IMR-90 (cell line): ENCODE data around the gene SEBOX. TPM values are rescaled to one million over a fixed set of nuclear protein-coding genes. Genes with fewer than 3 reads are reported as not detected.
A peak's percentile ranks its signal among the peaks of the same experiment; 100 is the strongest.

ENCODE experiments used
- ATAC-seq: fragments of 200-7000 bp; cut with Tn5 transposase; 2 replicates; pipeline ENCODE4 v1.9.1; 2020; ENCODE audit warnings: low read depth, mild to moderate bottlenecking, moderate library complexity
- BruUV-seq: library from RNA; stranded (reverse); fragments of 400-500 nt; replicated peaks from 2 replicates; lab custom pipeline; 2021; lab: Mats Ljungman, UMichigan
- CTCF ChIA-PET: fragments of 300-600 bp; formaldehyde crosslinking; extraction: SDS; loops from one replicate; lab custom pipeline; 2021; ENCODE audit warnings: antibody characterized with exemption; lab: Yijun Ruan, JAX
- POLR2A ChIA-PET: fragments of 300-600 bp; sonication (Branson Sonifier 250); formaldehyde crosslinking; loops from one replicate; lab custom pipeline; 2022; ENCODE audit warnings: antibody characterized with exemption; ENCODE audit not compliant: unreplicated experiment; lab: Charles Lee
- DNase-seq: peaks from one replicate; pipeline ENCODE4 v3.0.0; 2013
- H2AFZ ChIP-seq: replicated peaks from 2 replicates; pipeline ENCODE3; 2013; ENCODE audit warnings: low read length, mild to moderate bottlenecking; ENCODE audit not compliant: poor library complexity
- H2AK5ac ChIP-seq: 2 replicates; pipeline ENCODE4 v1.6.1; 2013; ENCODE audit warnings: low read depth, low read length, inconsistent platforms
- H2AK9ac ChIP-seq: replicated peaks from 2 replicates; pipeline ENCODE3; 2013; ENCODE audit warnings: mild to moderate bottlenecking, low read depth, low read length, moderate library complexity; ENCODE audit not compliant: poor library complexity
- H2BK120ac ChIP-seq: 2 replicates; pipeline ENCODE4 v1.6.1; 2013; ENCODE audit warnings: low read depth, low read length, inconsistent platforms
- H2BK15ac ChIP-seq: 3 replicates; pipeline ENCODE4 v1.6.1; 2013; ENCODE audit warnings: low read depth, low read length, inconsistent platforms
- H2BK20ac ChIP-seq: 2 replicates; pipeline ENCODE4 v1.6.1; 2013; ENCODE audit warnings: low read depth, mild to moderate bottlenecking, inconsistent platforms, low read length, moderate library complexity
- H2BK5ac ChIP-seq: 2 replicates; pipeline ENCODE4 v1.6.1; 2013; ENCODE audit warnings: mild to moderate bottlenecking, low read depth, low read length, inconsistent platforms; ENCODE audit not compliant: poor library complexity, severe bottlenecking
- H3K14ac ChIP-seq: replicated peaks from 2 replicates; pipeline ENCODE4 v1.6.1; 2013; ENCODE audit warnings: low read depth, low read length, inconsistent platforms
- H3K18ac ChIP-seq: 2 replicates; pipeline ENCODE4 v1.6.1; 2013; ENCODE audit warnings: low read depth, low read length, control low read depth
- H3K23ac ChIP-seq: 2 replicates; pipeline ENCODE4 v1.6.1; 2013; ENCODE audit warnings: low read depth, low read length, inconsistent platforms
- H3K27ac ChIP-seq: 2 replicates; pipeline ENCODE4 v1.5.1; 2013; ENCODE audit warnings: mild to moderate bottlenecking, control low read depth, low read length; ENCODE audit not compliant: insufficient read depth
- H3K27me3 ChIP-seq: 2 replicates; pipeline ENCODE4 v1.6.1; 2013; ENCODE audit warnings: low read length; ENCODE audit not compliant: control insufficient read depth, insufficient read depth
- H3K36me3 ChIP-seq: 2 replicates; pipeline ENCODE4 v1.6.1; 2013; ENCODE audit warnings: low read length, mixed read lengths; ENCODE audit not compliant: control insufficient read depth, insufficient read depth
- H3K4ac ChIP-seq: 2 replicates; pipeline ENCODE4 v1.6.1; 2013; ENCODE audit warnings: low read depth, low read length, inconsistent platforms
- H3K4me1 ChIP-seq: 2 replicates; pipeline ENCODE4 v1.6.1; 2013; ENCODE audit warnings: low read length, mixed read lengths; ENCODE audit not compliant: control insufficient read depth, insufficient read depth
- H3K4me2 ChIP-seq: 2 replicates; pipeline ENCODE4 v1.6.1; 2013; ENCODE audit warnings: low read depth, mild to moderate bottlenecking, control low read depth, low read length, moderate library complexity
- H3K4me3 ChIP-seq: 2 replicates; pipeline ENCODE4 v1.5.1; 2013; ENCODE audit warnings: low read depth, mild to moderate bottlenecking, control low read depth, low read length, moderate library complexity; ENCODE audit not compliant: insufficient read depth
- H3K56ac ChIP-seq: 2 replicates; pipeline ENCODE4 v1.6.1; 2013; ENCODE audit warnings: low read length, inconsistent platforms; ENCODE audit not compliant: insufficient read depth; ENCODE audit errors: extremely low read depth
- H3K79me1 ChIP-seq, 2 experiments: 2 replicates each; pipeline ENCODE4 v1.6.1; 2013; ENCODE audit warnings: low read length in 2 of 2, inconsistent platforms in 1 of 2, low read depth in 1 of 2
- H3K9ac ChIP-seq: 2 replicates; pipeline ENCODE4 v1.6.1; 2013; ENCODE audit warnings: low read depth, low read length, control low read depth
- H3K9me1 ChIP-seq: 2 replicates; pipeline ENCODE4 v1.6.1; 2013; ENCODE audit warnings: low read length, inconsistent platforms; ENCODE audit not compliant: insufficient read depth
- H3K9me3 ChIP-seq: 2 replicates; pipeline ENCODE4 v1.6.1; 2013; ENCODE audit warnings: low read length; ENCODE audit not compliant: control insufficient read depth, insufficient read depth
- H4K20me1 ChIP-seq: 2 replicates; pipeline ENCODE4 v1.6.1; 2013; ENCODE audit warnings: low read length, inconsistent platforms; ENCODE audit not compliant: insufficient read depth
- H4K5ac ChIP-seq: 2 replicates; pipeline ENCODE4 v1.6.1; 2013; ENCODE audit warnings: mild to moderate bottlenecking, low read depth, low read length, control low read depth
- H4K8ac ChIP-seq, 2 experiments: 2 replicates each; pipeline ENCODE4 v1.6.1; 2013; ENCODE audit warnings: low read depth in 2 of 2, low read length in 2 of 2, control low read depth in 1 of 2, inconsistent platforms in 1 of 2
- H4K91ac ChIP-seq: 2 replicates; pipeline ENCODE4 v1.6.1; 2013; ENCODE audit warnings: low read depth, low read length, inconsistent platforms; ENCODE audit not compliant: insufficient read depth
- CHD1 ChIP-seq: IDR thresholded peaks from 2 replicates; pipeline ENCODE4 v1.6.1; 2012; ENCODE audit warnings: low read depth, low read length, improper control_type of control experiment
- ELK1 ChIP-seq: fragments of 150-350 bp; IDR thresholded peaks from 2 replicates; pipeline ENCODE4 v1.6.1; 2016; ENCODE audit warnings: low read depth, mild to moderate bottlenecking, low read length, moderate library complexity, borderline replicate concordance
- FOS ChIP-seq: fragments of 150-350 bp; IDR thresholded peaks from 2 replicates; pipeline ENCODE4 v1.6.1; 2016; ENCODE audit warnings: low read depth, low read length
- MAZ ChIP-seq: IDR thresholded peaks from 2 replicates; pipeline ENCODE4 v1.6.1; 2012; ENCODE audit warnings: low read depth, mild to moderate bottlenecking, low read length, improper control_type of control experiment, moderate library complexity, borderline replicate concordance
- MXI1 ChIP-seq: IDR thresholded peaks from 2 replicates; pipeline ENCODE4 v1.6.1; 2012; ENCODE audit warnings: low read depth, mild to moderate bottlenecking, low read length, moderate library complexity, borderline replicate concordance
- NFE2L2 ChIP-seq: fragments of 150-350 bp; IDR thresholded peaks from 2 replicates; pipeline ENCODE4 v1.6.1; 2016; ENCODE audit warnings: low read depth, mild to moderate bottlenecking, low read length
- RCOR1 ChIP-seq: IDR thresholded peaks from 2 replicates; pipeline ENCODE4 v1.6.1; 2012; ENCODE audit warnings: mild to moderate bottlenecking, low read length, improper control_type of control experiment; ENCODE audit not compliant: insufficient replicate concordance
- SMC3 ChIP-seq: fragments of 150-350 bp; IDR thresholded peaks from 2 replicates; pipeline ENCODE4 v1.6.1; 2016; ENCODE audit warnings: low read depth, mild to moderate bottlenecking, antibody characterized with exemption, low read length, moderate library complexity
- WGBS, 2 experiments: methylation state at CpG; one replicate each; pipeline versions ENCODE4 v1.1.5 to v1.1.7; 2013; ENCODE audit warnings: missing lambda C conversion rate in 2 of 2; ENCODE audit not compliant: insufficient read length in 1 of 2; ENCODE audit errors: extremely low coverage in 2 of 2; 5-methylcytosine and 5-hydroxymethylcytosine counted together
- dilution Hi-C: fragments of 300-500 bp; cut with HindIII; formaldehyde crosslinking; loops from one replicate; pipeline ENCODE4 v1.14.3; 2018; ENCODE audit warnings: low sequenced_read_pairs; ENCODE audit not compliant: unreplicated experiment
- in situ Hi-C: fragments of 300-500 bp; cut with MboI; formaldehyde crosslinking; loops from 3 replicates; pipeline ENCODE4 v1.14.3; 2019; ENCODE audit warnings: low sequenced_read_pairs, inconsistent platforms, mixed read lengths
- intact Hi-C: fragments of 100-400 bp; cut with micrococcal nuclease; formaldehyde crosslinking; loops from 2 replicates; pipeline ENCODE4 v1.10.0; 2022
- polyA plus RNA-seq, 3 experiments: library from polyadenylated mRNA; depleted of rRNA; stranded (reverse); fragments of >200 nt; gene quantifications; 2 replicates each; pipeline ENCODE4 v1.2.3, GENCODE V29; 2012; ENCODE audit warnings: low replicate concordance in 1 of 3
- total RNA-seq: library from RNA; depleted of rRNA; stranded (reverse); fragments of >200 nt; gene quantifications from 2 replicates; pipeline ENCODE4 v1.2.3, GENCODE V29; 2012

The SEBOX gene
- total and polyA plus RNA-seq, 2 of the 4 experiments (the other 2 are of a cell fraction) = not detected

DNA sequence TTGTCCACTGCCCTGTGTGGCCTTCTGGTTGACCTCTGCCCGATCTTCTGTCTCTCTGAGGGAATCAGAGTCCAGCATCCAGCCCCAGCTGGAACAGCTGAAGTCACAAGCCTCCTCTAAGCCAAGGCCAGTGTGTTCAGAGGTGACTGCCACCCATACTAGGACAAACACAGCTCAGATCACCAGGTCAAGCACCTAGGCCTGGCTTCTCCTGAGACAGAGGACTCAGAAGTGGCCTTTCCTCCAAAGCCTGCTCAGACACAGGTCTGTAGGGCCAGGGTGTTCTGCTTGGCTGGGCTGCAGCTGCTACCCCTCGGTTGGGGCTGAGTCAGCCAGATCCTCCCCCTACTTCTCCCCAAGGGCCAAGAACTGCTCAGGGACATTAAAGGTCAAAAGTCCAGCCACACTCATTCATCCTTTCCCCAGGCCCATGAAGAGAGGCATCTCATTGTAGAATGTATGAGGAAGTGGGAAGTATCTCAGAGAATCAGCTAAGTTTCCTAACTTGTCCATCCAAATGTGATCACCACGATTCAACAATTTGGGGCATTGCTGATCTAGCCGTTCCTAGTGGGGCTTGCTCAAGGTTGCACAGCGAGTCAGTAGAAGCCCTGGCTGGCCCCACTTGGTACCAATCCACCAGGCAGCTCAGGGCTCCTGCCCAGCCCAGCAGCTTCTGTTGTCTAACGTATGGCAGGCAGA lies 33.4 kb upstream of the SEBOX start:
- 90% methylated on average over 3 of the region's 6 CpGs; no CpG with 5 or more reads in 1 of the 2 experiments for WGBS, 2 experiments
- TF ChIP-seq NFE2L2 (no peak), FOS (no peak), RCOR1 (no peak), CHD1 (no peak), MXI1 (no peak), SMC3 (no peak), MAZ (no peak), ELK1 (no peak)
- Histone ChIP-seq H2AFZ (no peak overlapping the region), H3K23ac (no peak overlapping the region), H3K56ac (no peak overlapping the region), H3K9ac (no peak overlapping the region), H4K5ac (no peak overlapping the region), H3K79me1 (no peaks in the 10 kb centered on the region), H4K20me1 (no peaks in the 10 kb centered on the region), H3K4me2 (no peak overlapping the region), H2BK120ac (no peak overlapping the region), H4K91ac (no peak overlapping the region), H2AK5ac (no peak overlapping the region), H3K4me3 (no peak overlapping the region), H2BK15ac (no peak overlapping the region), H4K8ac (no peak overlapping the region), H3K18ac (no peak overlapping the region), H2BK20ac (no peak overlapping the region), H3K27me3 (no peaks in the 10 kb centered on the region), H3K27ac (no peak overlapping the region), H3K36me3 (peaks cover 28% of the 10 kb centered on the region), H3K9me1 (peaks cover 19% of the 10 kb centered on the region; the same call in 1 of the 2 replicates), H3K14ac (no peak overlapping the region), H2BK5ac (no peak overlapping the region), H3K9me3 (no peaks in the 10 kb centered on the region), H3K4ac (no peak overlapping the region), H3K4me1 (peaks cover 9% of the 10 kb centered on the region), H2AK9ac (no peak overlapping the region)
- ATAC-seq (no peak), DNase-seq (peak; percentile 11)
- BruUV-seq = no TSS peak
- in situ Hi-C loops (no loop called here), dilution Hi-C loops (no loop called here), intact Hi-C loops (no loop called here)
- ChIA-PET POLR2A (no interaction called here), CTCF (no interaction called here)
